SIG-M5 (cell line): ENCODE data around the gene ILF3.
"Not testable (repeated sequence)": the region's sequence is repeated elsewhere in the genome, so short reads cannot be mapped to it uniquely, and the experiment has no call there.

Experiments used
- DNase-seq: peaks from one replicate; lab custom pipeline; 2025; lab: John Stamatoyannopoulos, UW

ILF3 gene

DNA sequence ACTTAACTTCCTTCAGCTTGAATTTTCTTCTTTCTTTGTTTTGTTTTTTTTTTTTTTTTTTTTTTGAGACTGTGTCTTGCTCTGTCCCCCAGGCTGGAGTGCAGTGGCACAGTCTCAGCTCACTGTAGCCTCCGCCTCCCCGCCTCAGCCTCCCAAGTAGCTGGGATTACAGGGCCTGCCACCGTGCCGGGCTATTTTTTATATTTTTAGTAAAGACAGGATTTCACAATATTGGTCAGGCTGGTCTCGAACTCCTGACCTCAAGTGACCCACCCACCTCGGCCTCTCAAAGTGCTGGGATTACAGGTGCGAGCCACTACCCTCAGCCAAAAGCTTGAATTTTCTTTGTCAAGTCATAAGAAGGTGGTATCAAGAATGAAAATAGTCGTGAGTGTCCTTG lies 21.1 kb downstream of the ILF3 start:
- DNase-seq: not testable (repeated sequence)

DNA sequence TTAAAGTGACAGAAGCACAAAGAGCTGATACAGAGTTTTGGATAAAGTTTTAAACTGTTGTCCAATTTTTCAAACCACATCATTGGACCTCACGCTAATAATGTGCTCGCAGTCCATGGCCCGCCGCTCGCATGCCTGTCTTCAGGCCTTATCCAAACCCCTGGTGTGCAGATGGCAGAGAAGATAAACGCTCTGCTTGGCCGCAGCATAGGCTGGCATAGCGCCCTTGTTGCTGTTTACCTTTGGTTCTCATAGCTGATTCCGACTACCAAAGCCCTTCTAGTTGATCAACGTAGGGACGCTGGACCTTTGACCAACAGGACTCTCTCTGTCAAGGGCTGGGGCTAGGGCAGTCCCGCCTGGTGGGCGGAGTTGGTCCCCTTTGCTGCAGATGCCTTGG lies 23.6 kb downstream of the ILF3 start:
- DNase-seq: no peak

DNA sequence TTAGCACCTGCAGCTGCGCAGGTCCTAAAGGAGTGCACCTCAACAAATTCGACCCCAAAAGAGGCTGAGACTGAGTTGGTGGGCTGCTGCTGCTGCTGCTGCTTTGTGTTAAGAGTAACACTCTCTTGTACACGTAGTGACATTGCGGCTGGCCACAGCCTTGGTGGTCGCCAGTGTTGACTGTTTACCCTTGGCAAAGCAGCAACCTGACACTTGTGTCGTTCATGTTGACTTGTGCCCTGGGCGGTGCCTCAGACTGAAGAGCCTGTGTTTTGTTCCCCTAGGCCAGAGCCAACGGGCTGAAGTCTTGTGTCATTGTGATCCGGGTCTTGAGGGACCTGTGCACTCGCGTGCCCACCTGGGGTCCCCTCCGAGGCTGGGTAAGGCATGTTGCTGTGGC lies 24.7 kb downstream of the ILF3 start:
- DNase-seq: no peak

GRCh38 chr19:10679743-10680142 lies 25.6 kb downstream of the ILF3 start:
- DNase-seq: no peak

- no peak for DNase-seq
Measured at GRCh38 chr19:10680545-10681135, 26.5 kb downstream of the ILF3 start.

- no peak for DNase-seq
Measured at GRCh38 chr19:10681658-10682057, 27.5 kb downstream of the ILF3 start.

DNA sequence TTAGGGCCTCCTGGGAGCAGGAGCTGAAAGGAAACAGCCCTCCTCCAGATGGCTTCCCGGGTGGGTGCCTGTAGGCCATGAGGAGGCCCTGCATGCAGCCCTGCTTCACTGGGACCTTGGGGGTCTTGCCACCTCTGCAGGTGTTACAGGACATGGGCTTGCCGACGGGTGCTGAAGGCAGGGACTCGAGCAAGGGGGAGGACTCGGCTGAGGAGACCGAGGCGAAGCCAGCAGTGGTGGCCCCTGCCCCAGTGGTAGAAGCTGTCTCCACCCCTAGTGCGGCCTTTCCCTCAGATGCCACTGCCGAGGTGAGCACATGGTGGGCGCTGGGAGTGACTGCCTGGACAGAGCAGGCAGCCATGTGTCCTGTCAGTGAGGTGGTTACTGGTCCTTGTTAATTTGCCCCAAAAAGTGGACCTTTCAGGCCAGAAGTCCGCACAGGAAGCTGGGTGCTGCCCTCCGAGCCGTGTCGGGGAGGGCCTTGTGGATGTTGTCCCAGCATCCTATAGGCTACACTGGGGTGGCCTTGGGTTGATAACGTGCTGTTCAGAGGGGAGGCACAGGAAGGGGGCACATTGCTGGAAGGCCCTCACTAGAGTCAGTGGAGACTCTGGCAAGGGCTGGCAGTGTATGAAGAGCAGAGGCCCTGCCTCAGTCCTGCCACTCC lies 28.4 kb downstream of the ILF3 start:
- DNase-seq: no peak

DNA sequence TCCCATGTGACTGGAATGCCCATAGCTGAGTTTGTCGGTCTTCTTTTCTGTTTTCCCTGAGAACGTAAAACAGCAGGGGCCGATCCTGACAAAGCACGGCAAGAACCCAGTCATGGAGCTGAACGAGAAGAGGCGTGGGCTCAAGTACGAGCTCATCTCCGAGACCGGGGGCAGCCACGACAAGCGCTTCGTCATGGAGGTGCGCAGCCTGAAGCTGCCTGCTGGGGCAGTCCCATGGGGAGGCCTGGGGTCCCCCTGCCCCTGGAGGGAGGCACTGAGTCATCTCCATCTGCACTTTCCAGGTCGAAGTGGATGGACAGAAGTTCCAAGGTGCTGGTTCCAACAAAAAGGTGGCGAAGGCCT lies 28.9 kb downstream of the ILF3 start:
- no peak for DNase-seq

- DNase-seq: no peak
Measured at GRCh38 chr19:10683582-10683981, 29.4 kb downstream of the ILF3 start.

DNA sequence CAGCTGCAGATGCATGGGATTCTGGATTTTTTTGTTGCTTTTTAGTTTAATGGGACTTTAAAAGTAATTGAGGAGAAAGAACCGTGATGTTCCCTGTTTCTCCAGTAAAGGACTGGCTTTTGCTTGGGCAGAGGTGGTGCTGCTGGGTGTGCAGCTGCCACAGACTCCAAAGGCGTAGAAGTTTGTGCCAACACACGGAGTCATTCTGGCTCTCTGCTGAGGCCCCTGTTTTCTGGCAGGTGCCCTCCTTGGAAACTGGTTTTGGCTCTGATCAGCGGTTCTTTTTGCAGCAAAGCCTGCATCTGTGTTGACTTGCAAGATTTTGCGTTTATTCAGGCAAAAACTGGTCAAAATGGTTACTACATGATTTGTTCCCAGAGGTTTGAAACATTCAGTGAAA lies 31.1 kb downstream of the ILF3 start:
- no peak for DNase-seq

- no peak for DNase-seq
Measured at GRCh38 chr19:10686193-10686592, 32.0 kb downstream of the ILF3 start.

DNA sequence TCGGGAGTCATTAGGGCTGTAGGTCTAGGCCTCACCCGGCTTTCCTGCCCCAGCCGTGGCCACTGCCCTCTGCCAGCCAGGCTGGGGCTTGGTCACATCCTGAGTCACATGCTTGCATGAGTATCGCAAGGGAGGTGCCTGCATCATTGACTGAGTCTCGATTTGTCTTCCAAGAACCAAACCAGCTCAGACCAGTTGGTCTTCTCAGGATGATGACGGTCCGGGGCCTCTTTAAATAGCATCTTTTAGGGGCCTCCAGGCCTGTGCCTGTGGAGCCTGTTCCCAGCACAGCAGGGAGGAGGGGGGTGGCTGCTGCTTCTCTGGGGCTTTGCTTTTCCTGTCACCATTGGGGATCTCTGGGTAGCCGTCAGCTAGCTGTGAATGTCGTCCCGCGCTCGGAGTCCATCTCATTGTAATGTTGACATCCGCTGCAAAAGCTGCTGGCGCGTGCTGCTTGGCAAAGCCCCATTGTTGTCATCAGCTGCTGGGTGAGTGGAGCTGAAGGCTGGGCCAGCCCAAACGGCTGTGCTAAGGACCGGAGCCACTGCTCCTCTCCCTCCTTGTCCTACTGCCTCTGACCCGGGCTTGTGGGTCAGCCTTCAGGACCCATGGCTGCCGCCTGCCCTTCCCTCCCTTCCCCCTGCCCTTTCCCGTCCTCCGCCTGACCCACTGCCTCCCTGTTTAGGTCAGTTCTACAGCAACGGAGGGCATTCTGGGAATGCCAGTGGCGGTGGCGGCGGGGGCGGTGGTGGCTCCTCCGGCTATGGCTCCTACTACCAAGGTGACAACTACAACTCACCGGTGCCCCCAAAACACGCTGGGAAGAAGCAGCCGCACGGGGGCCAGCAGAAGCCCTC lies 32.7 kb downstream of the ILF3 start:
- no peak for DNase-seq

DNA sequence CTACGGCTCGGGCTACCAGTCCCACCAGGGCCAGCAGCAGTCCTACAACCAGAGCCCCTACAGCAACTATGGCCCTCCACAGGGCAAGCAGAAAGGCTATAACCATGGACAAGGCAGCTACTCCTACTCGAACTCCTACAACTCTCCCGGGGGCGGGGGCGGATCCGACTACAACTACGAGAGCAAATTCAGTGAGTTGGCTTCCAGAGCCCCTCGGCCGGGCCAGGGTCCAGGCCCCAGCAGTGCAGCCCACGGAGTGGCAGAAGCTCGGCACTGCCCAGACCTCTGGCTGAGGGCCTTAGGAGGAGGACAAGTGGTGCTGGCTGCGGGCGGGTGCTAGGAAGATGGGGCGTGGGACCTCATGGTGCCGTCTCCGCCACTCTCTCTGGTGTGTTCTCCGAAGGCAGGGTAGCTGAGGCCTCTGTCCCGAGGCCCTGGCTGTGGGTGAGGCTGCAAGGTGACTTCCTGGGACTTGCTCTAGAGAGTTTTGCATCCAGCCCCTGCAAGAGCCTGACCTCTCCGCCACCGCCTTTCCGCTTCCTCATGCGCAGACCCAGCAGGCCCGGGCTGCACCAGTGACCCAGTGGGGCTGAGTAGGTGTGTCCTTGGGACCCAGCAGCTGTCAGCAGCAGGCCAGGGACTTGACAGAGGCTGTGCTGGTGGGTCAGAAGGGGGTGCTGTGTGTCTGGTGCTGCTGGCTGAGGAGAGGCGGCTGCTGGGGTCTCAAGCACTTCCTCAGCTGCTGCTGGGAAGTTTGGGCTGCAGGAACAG lies 33.6 kb downstream of the ILF3 start:
- DNase-seq: no peak

GRCh38 chr19:10688545-10689280 lies 34.6 kb downstream of the ILF3 start:
- no peak for DNase-seq

GRCh38 chr19:10690341-10690781 lies 36.2 kb downstream of the ILF3 start:
- DNase-seq: no peak

DNA sequence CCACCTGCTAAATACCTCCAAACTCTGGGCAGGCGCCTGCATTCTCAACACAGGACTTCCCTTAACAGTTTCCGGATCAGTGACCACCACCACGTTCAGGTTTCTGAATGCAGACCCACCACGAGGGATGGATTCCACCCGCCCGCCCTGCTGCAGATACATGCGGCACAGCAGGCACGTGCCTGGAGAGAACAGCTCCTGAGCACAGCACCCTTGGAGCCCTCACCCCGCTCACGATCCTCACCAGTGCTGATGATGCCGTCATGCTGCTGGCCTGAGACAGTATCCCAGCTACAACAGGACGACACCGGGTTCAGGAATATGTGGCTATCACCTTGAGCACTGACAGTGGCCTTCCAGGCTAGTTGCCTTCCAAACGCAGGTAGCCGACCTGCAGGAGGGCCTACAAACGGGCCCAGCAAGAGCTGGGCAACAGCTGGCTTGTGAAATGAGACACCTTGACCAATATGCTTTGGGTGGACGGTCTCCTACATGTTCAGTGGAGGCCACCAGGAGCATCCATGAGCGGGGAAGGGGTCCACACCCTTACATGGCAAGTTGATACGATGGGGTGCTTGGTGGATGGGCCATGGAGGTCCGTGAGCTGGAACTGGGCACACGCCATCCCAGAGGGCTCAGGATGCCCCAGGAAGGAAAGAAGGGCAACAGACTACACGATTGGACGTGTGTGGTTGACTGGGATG lies 37.2 kb downstream of the ILF3 start:
- no peak for DNase-seq

DNA sequence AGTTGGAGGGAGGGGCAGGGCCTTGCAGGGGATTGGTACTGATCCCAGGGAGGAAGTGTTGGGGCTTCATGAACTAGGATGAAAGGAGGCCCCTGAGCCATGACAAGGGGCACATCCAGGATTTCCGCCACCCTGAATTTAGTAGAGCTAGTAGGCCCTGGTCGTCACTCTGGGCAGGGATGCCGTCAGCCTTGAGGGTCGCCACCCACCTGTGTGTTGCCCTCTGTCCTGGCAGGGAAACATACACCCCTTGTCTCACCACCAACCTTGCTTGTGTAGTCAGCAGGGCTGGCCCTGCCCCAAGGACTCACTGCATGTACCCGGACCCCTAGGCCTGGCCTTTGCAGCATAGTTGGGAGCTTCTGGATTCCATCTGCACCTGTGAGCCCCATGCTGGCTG lies 37.7 kb downstream of the ILF3 start:
- no peak for DNase-seq

GRCh38 chr19:10692673-10693264 lies 38.6 kb downstream of the ILF3 start:
- no peak for DNase-seq

DNA sequence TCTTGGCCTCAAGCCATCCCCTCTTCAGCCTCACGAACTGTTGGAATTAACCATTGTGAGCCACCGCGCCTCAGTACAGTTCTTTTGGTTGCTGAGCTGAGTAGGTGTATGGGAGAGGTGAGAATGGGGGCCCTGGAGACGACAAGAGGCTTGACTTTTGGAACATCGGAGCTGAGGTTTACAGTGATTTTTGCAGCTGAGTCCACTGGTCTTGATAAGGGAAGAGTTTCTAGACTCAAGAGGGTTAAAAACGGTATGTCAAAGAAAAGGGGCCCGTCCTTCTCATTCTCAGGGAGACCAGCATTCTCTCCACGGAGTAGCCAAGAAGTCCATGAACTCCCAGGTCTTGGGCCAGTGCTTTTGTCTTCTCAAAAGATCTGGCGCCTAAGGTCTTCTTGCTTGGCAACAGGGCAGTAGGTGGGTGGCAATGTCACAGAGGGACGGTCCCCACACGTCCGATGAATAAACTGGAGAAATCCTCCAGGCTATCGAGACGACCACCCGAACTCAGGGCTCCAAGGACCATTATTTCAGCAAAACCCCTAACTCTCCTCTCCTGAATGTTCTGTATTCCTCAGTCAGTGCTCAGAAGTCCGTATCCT lies 40.7 kb downstream of the ILF3 start:
- no peak for DNase-seq
